ENCODE measurements around the gene CYBRD1.

DNA sequence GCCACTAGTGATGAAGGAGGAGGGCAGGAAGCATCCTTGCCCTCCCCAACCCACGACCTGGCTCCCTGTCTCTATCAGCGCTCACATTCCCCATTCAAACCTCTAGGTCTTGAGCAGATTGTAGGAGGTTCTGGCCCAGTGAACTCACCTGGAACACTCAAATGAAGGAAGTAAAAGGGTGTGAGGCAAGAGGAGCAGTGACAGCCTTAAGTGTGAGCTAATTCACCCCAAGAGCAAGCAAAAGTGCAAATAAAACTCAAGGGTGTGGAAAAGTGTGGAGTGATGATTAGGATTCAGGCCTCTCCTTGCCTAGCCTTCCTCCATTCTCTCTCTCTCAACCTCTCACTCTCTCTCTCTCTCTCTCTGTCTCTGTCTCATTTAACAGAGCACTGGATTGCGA, 41.0 kb downstream of the CYBRD1 start:
- TF ChIP-seq ZFP3 (CRISPR knock-in tag; IDR thresholded peaks at IDR 0.05) (no peak), OSR1 (CRISPR knock-in tag; IDR thresholded peaks at IDR 0.05) (no peak)
- TF ChIP-seq, protein P1, sequence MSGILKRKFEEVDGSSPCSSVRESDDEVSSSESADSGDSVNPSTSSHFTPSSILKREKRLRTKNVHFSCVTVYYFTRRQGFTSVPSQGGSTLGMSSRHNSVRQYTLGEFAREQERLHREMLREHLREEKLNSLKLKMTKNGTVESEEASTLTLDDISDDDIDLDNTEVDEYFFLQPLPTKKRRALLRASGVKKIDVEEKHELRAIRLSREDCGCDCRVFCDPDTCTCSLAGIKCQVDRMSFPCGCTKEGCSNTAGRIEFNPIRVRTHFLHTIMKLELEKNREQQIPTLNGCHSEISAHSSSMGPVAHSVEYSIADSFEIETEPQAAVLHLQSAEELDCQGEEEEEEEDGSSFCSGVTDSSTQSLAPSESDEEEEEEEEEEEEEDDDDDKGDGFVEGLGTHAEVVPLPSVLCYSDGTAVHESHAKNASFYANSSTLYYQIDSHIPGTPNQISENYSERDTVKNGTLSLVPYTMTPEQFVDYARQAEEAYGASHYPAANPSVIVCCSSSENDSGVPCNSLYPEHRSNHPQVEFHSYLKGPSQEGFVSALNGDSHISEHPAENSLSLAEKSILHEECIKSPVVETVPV (CRISPR knock-in tag; IDR thresholded peaks at IDR 0.05): no peak

Measured in SK-N-SH treated with all-trans-retinoic acid at 6 μM for 48 hours (cell line).